HepG2 (cell line): Measurements from ENCODE around the gene TCAP. TPM values are rescaled to one million over a fixed set of nuclear protein-coding genes. Genes with fewer than 3 reads are reported as not detected.
A peak's percentile ranks its signal among the peaks of the same experiment; 100 is the strongest.

Experiments used
- ARID2 ChIP-seq: sonication (generic); formaldehyde crosslinking; IDR thresholded peaks from 2 replicates; pipeline ENCODE4 v1.8.1; 2022; ENCODE audit warnings: mild to moderate bottlenecking, missing genetic modification reagents, borderline replicate concordance
- BHLHE40 ChIP-seq: IDR thresholded peaks from 2 replicates; pipeline ENCODE4 v1.6.1; 2011; ENCODE audit warnings: low read length, improper control_type of control experiment
- ISX ChIP-seq: sonication (generic); formaldehyde crosslinking; conservative IDR thresholded peaks from 2 replicates; pipeline ENCODE4 v1.5.0; 2020; ENCODE audit warnings: missing genetic modification reagents
- JARID2 ChIP-seq: sonication (generic); formaldehyde crosslinking; IDR thresholded peaks from 2 replicates; pipeline ENCODE4 v1.8.1; 2023; ENCODE audit warnings: missing genetic modification reagents, inconsistent platforms; ENCODE audit not compliant: insufficient replicate concordance
- KLF9 ChIP-seq: IDR thresholded peaks from 2 replicates; pipeline ENCODE4 v1.6.1; 2016; ENCODE audit warnings: low read depth
- NFE2L2 ChIP-seq: fragments of 150-350 bp; IDR thresholded peaks from 2 replicates; pipeline ENCODE4 v1.6.1; 2014; ENCODE audit warnings: low read length
- NKX3-1 ChIP-seq: sonication (generic); formaldehyde crosslinking; IDR thresholded peaks from 2 replicates; pipeline ENCODE4 v1.5.0; 2020; ENCODE audit warnings: missing genetic modification reagents
- PHF21A ChIP-seq: sonication (generic); formaldehyde crosslinking; IDR thresholded peaks from 2 replicates; pipeline ENCODE4 v1.5.0; 2020; ENCODE audit warnings: mild to moderate bottlenecking, missing genetic modification reagents
- PLRG1 ChIP-seq: fragments of 450-650 bp; conservative IDR thresholded peaks from 2 replicates; pipeline ENCODE4 v1.6.1; 2016
- SETDB1 ChIP-seq: sonication (generic); formaldehyde crosslinking; IDR thresholded peaks from 2 replicates; pipeline ENCODE4 v1.5.1; 2020; ENCODE audit warnings: missing genetic modification reagents, mild to moderate bottlenecking, borderline replicate concordance
- YY1 ChIP-seq: IDR thresholded peaks from 2 replicates; pipeline ENCODE4 v1.6.1; 2011; ENCODE audit warnings: low read length, low read depth, moderate library complexity, mild to moderate bottlenecking; ENCODE audit not compliant: insufficient read depth, insufficient replicate concordance
- ZNF10 ChIP-seq: sonication (generic); formaldehyde crosslinking; IDR thresholded peaks from 2 replicates; pipeline ENCODE4 v1.4.0; 2020; ENCODE audit warnings: mild to moderate bottlenecking, low read depth, missing genetic modification reagents, borderline replicate concordance
- ZNF30 ChIP-seq: sonication (generic); formaldehyde crosslinking; IDR thresholded peaks from 2 replicates; pipeline ENCODE4 v1.5.0; 2020; ENCODE audit warnings: mild to moderate bottlenecking, missing genetic modification reagents
- ZNF326 ChIP-seq: sonication (generic); formaldehyde crosslinking; IDR thresholded peaks from 2 replicates; pipeline ENCODE4 v1.4.0; 2020; ENCODE audit warnings: missing genetic modification reagents, borderline replicate concordance
- ZNF337 ChIP-seq: sonication (generic); formaldehyde crosslinking; IDR thresholded peaks from 2 replicates; pipeline ENCODE4 v1.5.1; 2020; ENCODE audit warnings: missing genetic modification reagents, low read depth, mild to moderate bottlenecking, borderline replicate concordance
- ZNF468 ChIP-seq: sonication (generic); formaldehyde crosslinking; IDR thresholded peaks from 2 replicates; pipeline ENCODE4 v1.8.0; 2022; ENCODE audit warnings: mild to moderate bottlenecking, moderate library complexity, missing genetic modification reagents
- ZNF496 ChIP-seq: sonication (generic); formaldehyde crosslinking; IDR thresholded peaks from 2 replicates; pipeline ENCODE4 v1.8.1; 2023; ENCODE audit warnings: mild to moderate bottlenecking, moderate library complexity, missing genetic modification reagents; ENCODE audit not compliant: insufficient replicate concordance
- ZNF513 ChIP-seq: sonication (generic); formaldehyde crosslinking; conservative IDR thresholded peaks from 2 replicates; pipeline ENCODE4 v1.5.0; 2020; ENCODE audit warnings: missing genetic modification reagents
- ZNF687 ChIP-seq: sonication (generic); formaldehyde crosslinking; IDR thresholded peaks from 2 replicates; pipeline ENCODE4 v1.5.1; 2020; ENCODE audit warnings: mild to moderate bottlenecking, missing genetic modification reagents, moderate library complexity
- ZNF775 ChIP-seq: sonication (generic); formaldehyde crosslinking; IDR thresholded peaks from 2 replicates; pipeline ENCODE4 v1.4.0; 2020; ENCODE audit warnings: missing genetic modification reagents, mild to moderate bottlenecking, moderate library complexity, borderline replicate concordance
- ZXDC ChIP-seq: sonication (generic); formaldehyde crosslinking; IDR thresholded peaks from 2 replicates; pipeline ENCODE4 v1.5.0; 2020; ENCODE audit warnings: mild to moderate bottlenecking, missing genetic modification reagents
- polyA plus RNA-seq, 8 experiments: library from polyadenylated mRNA; depleted of rRNA in 3 of 8; stranded (reverse) in 7 of 8; unstranded in 1 of 8; fragments of >200 nt; fragmentation: Illumina TruSeq in 4 of 8; extraction: Trizol in 4 of 8; gene quantifications; 2 replicates each; pipeline versions ENCODE4 v1.2.1 to v1.2.3, GENCODE V29; 2011 to 2016; ENCODE audit warnings: low read depth in 4 of 8, missing spikeins in 1 of 8, mixed read lengths in 1 of 8; ENCODE audit not compliant: insufficient read depth in 1 of 8
- total RNA-seq, 5 experiments: library from RNA; depleted of rRNA; stranded (reverse); fragments of >200 nt; fragmentation: Illumina TruSeq; extraction: Trizol; gene quantifications; 2 replicates each; pipeline ENCODE4 v1.2.3, GENCODE V29; 2016; ENCODE audit warnings: low read depth in 1 of 5

TCAP gene
- total and polyA plus RNA-seq, 2 of the 13 experiments (the other 11 are each of a cell fraction or from before 2014, with no cell fraction given), result 0.24 to 0.65 TPM

GRCh38 chr17:39664581-39665561 is at the start of gene TCAP (continued):
- TF ChIP-seq ARID2 (no peak), JARID2 (CRISPR knock-in tag) (no peak), ISX (CRISPR knock-in tag) (no peak), ZNF337 (no peak), YY1 (peak; percentile 5), ZNF513 (CRISPR knock-in tag) (no peak), ZXDC (CRISPR knock-in tag) (no peak), KLF9 (CRISPR knock-in tag) (no peak), SETDB1 (no peak), ZNF30 (no peak), ZNF775 (CRISPR knock-in tag) (no peak), ZNF468 (CRISPR knock-in tag) (no peak), ZNF326 (CRISPR knock-in tag) (no peak), PLRG1 (no peak), NKX3-1 (0 out of 2 replicates have a peak, but pooled peaks have one; percentile 47), ZNF10 (CRISPR knock-in tag) (no peak), PHF21A (CRISPR knock-in tag) (no peak), ZNF687 (CRISPR knock-in tag) (no peak), ZNF496 (no peak), BHLHE40 (no peak), NFE2L2 (no peak)
